CD4-positive, alpha-beta T cell treated with Interleukin-6 for 4 hours (primary cell): ENCODE results near the gene SEC14L2.

Experiments
- DNase-seq: peaks from one replicate; pipeline ENCODE4 v3.0.0-alpha.2; 2020; ENCODE audit warnings: mixed read lengths

Gene SEC14L2

GRCh38 chr22:30408388-30409102, 11.7 kb downstream of the SEC14L2 start:
- DNase-seq = no peak

- no peak for DNase-seq
Measured at GRCh38 chr22:30411780-30412179, 15.0 kb downstream of the SEC14L2 start.

GRCh38 chr22:30413001-30413400, 16.2 kb downstream of the SEC14L2 start:
- no peak for DNase-seq

GRCh38 chr22:30413745-30414524, 17.1 kb downstream of the SEC14L2 start:
- DNase-seq = peak; percentile 31

GRCh38 chr22:30414525-30415047, 17.8 kb downstream of the SEC14L2 start:
- DNase-seq = no peak

- no peak for DNase-seq
Measured at GRCh38 chr22:30416403-30416802, 19.6 kb downstream of the SEC14L2 start.

GRCh38 chr22:30416837-30417236, 20.0 kb downstream of the SEC14L2 start:
- no peak for DNase-seq

GRCh38 chr22:30420347-30421125, 23.7 kb downstream of the SEC14L2 start:
- DNase-seq = no peak

GRCh38 chr22:30421695-30422480, 25.1 kb downstream of the SEC14L2 start:
- DNase-seq = no peak

- DNase-seq = peak; percentile 23
Measured at GRCh38 chr22:30422481-30423300, 25.9 kb downstream of the SEC14L2 start.

GRCh38 chr22:30423301-30423958, 26.6 kb downstream of the SEC14L2 start:
- DNase-seq = peak; percentile 48

GRCh38 chr22:30423959-30424533, 27.2 kb downstream of the SEC14L2 start:
- peak; percentile 99 for DNase-seq

GRCh38 chr22:30424534-30425326, 27.9 kb downstream of the SEC14L2 start:
- DNase-seq = peak; percentile 6

- DNase-seq = no peak
Measured at GRCh38 chr22:30425327-30425615, 28.5 kb downstream of the SEC14L2 start.

- peak; percentile 62 for DNase-seq
Measured at GRCh38 chr22:30425616-30426387, 29.0 kb downstream of the SEC14L2 start, which contains the start of gene MTFP1. MTFP1 (plus strand) TSS chr22:30425768; CDS start chr22:30425880, 112 bp downstream.

GRCh38 chr22:30426388-30427353, 29.9 kb downstream of the SEC14L2 start:
- DNase-seq = peak; percentile 89

- no peak for DNase-seq
Measured at GRCh38 chr22:30427871-30428270, 31.1 kb downstream of the SEC14L2 start.

GRCh38 chr22:30429887-30430286, 33.1 kb downstream of the SEC14L2 start:
- DNase-seq = no peak
